GM12891 (cell line): ENCODE results near the gene CTPS2.

ENCODE experiments used
- POLR2A ChIP-seq: IDR thresholded peaks from 2 replicates; pipeline ENCODE4 v1.6.1; 2011; ENCODE audit warnings: low read depth, low read length, control low read depth
- POLR2AphosphoS5 ChIP-seq: IDR thresholded peaks from 2 replicates; pipeline ENCODE4 v1.6.1; 2011; ENCODE audit warnings: low read depth, low read length, control low read depth
- TAF1 ChIP-seq: IDR thresholded peaks from 2 replicates; pipeline ENCODE4 v1.6.1; 2011; ENCODE audit warnings: low read depth, low read length, control low read depth

- TF ChIP-seq POLR2A (no peak), TAF1 (no peak), POLR2AphosphoS5 (no peak)
These were observed 33.2 kb upstream of the CTPS2 start for GRCh38 chrX:16745659-16746058.
